GM12892 (cell line): ENCODE results near the gene RFT1.

Source experiments
- POLR2A ChIP-seq: IDR thresholded peaks from 2 replicates; pipeline ENCODE4 v1.6.1; 2011; ENCODE audit warnings: low read depth, low read length, control low read depth
- POLR2AphosphoS5 ChIP-seq: IDR thresholded peaks from 2 replicates; pipeline ENCODE4 v1.6.1; 2011; ENCODE audit warnings: low read depth, low read length, control low read depth

- TF ChIP-seq POLR2A (no peak), POLR2AphosphoS5 (no peak)
Measured at GRCh38 chr3:53109190-53109589, 21.0 kb downstream of the RFT1 start.
